GM12892 (cell line): ENCODE measurements around the gene PRDM16.

Experiments used
- POLR2A ChIP-seq: IDR thresholded peaks from 2 replicates; pipeline ENCODE4 v1.6.1; 2011; ENCODE audit warnings: low read depth, low read length, control low read depth
- POLR2AphosphoS5 ChIP-seq: IDR thresholded peaks from 2 replicates; pipeline ENCODE4 v1.6.1; 2011; ENCODE audit warnings: low read depth, low read length, control low read depth
- TAF1 ChIP-seq: IDR thresholded peaks from 2 replicates; pipeline ENCODE4 v1.6.1; 2011; ENCODE audit warnings: low read depth, mild to moderate bottlenecking, control low read depth, low read length, borderline replicate concordance

DNA sequence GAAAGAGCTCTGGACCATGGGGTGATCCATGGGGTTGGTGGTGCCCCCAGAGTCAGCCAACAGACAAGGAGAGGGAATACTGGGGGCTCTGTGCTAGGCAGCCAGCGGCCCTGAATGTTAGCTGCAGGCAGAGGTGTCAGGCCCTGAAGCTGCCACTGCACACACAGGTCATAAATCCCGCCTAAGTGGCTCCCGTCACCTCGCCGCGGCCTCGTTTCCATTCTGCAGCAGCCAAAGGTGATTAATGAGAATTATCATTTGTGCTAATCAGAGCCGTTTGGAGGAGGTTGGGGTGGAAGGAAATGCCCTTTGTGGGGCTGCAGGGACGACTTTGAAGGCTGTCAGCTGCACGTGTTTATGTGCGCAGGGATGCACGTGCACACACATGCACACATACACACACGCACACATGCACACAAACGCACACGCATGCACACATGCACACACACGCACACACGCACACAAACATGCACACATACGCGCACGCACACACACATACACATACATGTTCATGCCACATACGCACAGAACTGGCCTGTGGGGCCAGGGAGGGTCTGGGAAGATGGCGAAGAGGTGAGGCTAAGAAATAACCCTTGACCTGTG, 296.6 kb downstream of the PRDM16 start:
- TF ChIP-seq POLR2A (no peak), POLR2AphosphoS5 (no peak), TAF1 (no peak)
